ENCODE results near the gene RHOB. TPM values are rescaled to one million over a fixed set of nuclear protein-coding genes. Genes with fewer than 3 reads are reported as not detected.
A peak's percentile ranks its signal among the peaks of the same experiment; 100 is the strongest.
"Not testable (repeated sequence)": the region's sequence is repeated elsewhere in the genome, so short reads cannot be mapped to it uniquely, and the experiment has no call there.

Gene RHOB
- polyA plus RNA-seq, 1 of the 3 experiments (the other 2 are of a cell fraction), result 50.3 TPM

DNA sequence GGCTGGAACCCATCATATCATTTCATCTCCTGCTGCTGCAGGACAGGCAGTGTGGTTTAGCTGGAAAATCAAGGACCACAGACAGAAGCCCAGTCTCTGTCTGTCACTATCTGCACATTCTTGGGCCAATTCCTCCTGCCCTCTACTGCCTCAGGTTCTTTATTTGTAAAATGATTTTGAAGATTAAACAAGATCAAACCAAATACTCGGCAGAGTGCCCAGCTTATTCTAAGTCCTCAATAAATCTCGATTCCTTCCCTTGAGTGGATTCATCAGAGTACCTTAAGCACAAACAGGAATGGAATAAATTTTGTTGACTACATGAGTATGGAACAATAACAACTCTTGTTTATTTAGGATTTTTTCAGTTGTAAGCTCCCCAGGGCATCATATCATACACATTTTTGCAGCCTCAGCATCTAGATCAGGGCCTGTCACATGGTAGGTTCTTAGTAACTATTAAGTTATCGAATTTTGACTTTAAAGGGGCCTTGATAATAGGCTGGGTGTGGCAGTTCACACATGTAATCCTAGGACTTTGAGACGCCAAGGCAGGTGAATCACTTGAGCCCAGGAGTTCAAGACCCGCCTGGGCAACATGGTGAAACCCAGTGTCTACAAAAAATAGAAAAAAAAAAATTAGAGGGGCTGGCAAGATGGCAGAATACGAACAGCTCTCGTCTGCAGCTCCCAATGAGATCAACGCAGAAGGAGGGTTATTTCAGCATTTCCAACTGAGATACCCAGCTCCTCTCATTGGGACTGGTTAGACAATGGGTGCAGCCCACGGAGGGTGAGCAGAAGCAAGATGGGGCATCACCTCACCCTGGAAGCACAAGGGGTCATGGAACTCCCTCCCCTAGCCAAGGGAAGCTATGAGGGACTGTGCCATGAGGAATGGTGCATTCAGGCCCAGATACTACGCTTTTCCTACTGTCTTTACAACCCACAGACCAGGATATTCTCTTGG, 11.1 kb downstream of the RHOB start:
- no peaks in the 10 kb centered on the region for H3K9me2 ChIP-seq
- ChIA-PET CTCF (interaction anchor here (1.0 to 3.2 kb wide), 10 partner anchors 13 to 204 kb away, joined by 3 to 13 read pairs (median 4); no protein-coding TSS in a partner anchor), POLR2A (interaction anchor here (0.5 to 4.1 kb wide), 2 partner anchors 11 to 737 kb away, joined by 3 to 22 read pairs; partner anchors contain the start of gene RHOB)
- no peaks in the 10 kb centered on the region for H3K27me3 ChIP-seq (ENCODE audit: insufficient read depth)
- H3F3A ChIP-seq (replicated peaks; ENCODE audit: insufficient read depth), result no peaks in the 10 kb centered on the region
- no peak overlapping the region for H3K4me2 ChIP-seq
- no peak for DNase-seq
- H2AFZ ChIP-seq (ENCODE audit: low read depth), result no peak overlapping the region
- H3K4me1 ChIP-seq (ENCODE audit: control insufficient read depth in 1 of 2, insufficient read depth in 2 of 2, low read depth in 1 of 2, low read length in 1 of 2), result no peaks in the 10 kb centered on the region; a peak in 1 of 4 replicates
- H3K36me3 ChIP-seq (replicated peaks in 1 of 2; ENCODE audit: control insufficient read depth in 1 of 2, insufficient read depth in 2 of 2, low read length in 1 of 2), result no peaks in the 10 kb centered on the region
- TF ChIP-seq SIN3A (IDR thresholded peaks at IDR 0.05; ENCODE audit: borderline replicate concordance, low read depth, low read length) (no peak), GATA2 (CRISPR knock-in tag; IDR thresholded peaks at IDR 0.05) (peak; percentile 28)
- H3K9me3 ChIP-seq, result no peaks in the 10 kb centered on the region; the same call in 1 of the 2 replicates
- no peaks in the 10 kb centered on the region for H3K79me2 ChIP-seq (ENCODE audit: insufficient read depth)
- H4K20me1 ChIP-seq (ENCODE audit: insufficient read depth), result no peaks in the 10 kb centered on the region
- WGBS (ENCODE audit: low lambda C conversion rate), result 71% methylated on average over 10 of the region's 10 CpGs
- H3K27ac ChIP-seq (ENCODE audit: low read depth in 2 of 2, low read length in 1 of 2), result no peak overlapping the region
- no peak overlapping the region for H3K4me3 ChIP-seq (ENCODE audit: low read depth in 2 of 2, low read length in 1 of 2)
- no peak overlapping the region for H3K9ac ChIP-seq

DNA sequence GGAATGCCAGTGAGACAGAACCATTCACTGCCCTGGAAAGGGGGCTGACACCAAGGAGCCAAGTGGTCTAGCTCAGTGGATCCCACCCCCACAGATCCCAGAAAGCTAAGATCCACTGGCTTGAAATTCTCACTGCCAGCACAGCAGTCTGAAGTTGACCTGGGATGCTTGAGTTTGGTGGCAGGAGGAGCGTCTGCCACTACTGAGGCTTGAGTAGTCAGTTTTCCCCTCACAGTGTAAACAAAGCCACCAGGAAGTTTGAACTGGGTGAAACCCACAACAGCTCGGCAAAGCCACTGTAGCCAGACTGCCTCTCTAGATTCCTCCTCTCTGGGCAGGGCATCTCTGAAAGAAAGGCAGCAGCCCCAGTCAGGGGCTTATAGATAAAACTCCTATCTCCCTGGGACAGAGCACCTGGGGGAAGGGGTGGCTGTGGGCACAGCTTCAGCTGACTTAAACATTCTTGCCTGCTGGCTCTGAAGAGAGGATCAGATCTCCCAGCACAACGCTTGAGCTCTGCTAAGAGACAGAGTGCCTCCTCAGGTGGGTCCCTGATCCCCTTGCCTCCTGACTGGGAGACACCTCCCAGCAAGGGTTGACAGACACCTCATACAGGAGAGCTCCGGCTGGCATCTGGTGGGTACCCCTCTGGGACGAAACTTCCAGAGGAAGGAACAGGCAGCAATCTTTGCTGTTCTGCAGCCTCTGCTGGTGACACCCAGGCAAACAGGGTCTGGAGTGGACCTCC, 12.0 kb downstream of the RHOB start:
- WGBS (ENCODE audit: low lambda C conversion rate), result 76% methylated on average over 5 of the region's 5 CpGs
- ChIA-PET CTCF (interaction anchor here (1.1 to 1.4 kb wide), 3 partner anchors 45 to 177 kb away, joined by 3 to 4 read pairs (median 3); no protein-coding TSS in a partner anchor), POLR2A (interaction anchor here (4.1 kb wide), 1 partner anchor 12 kb away, joined by 22 read pairs; the partner anchor contains the start of gene RHOB)
- H3K4me1 ChIP-seq (ENCODE audit: control insufficient read depth in 1 of 2, insufficient read depth in 2 of 2, low read depth in 1 of 2, low read length in 1 of 2); H3K27ac ChIP-seq (ENCODE audit: low read depth in 2 of 2, low read length in 1 of 2); DNase-seq; H2AFZ ChIP-seq (ENCODE audit: low read depth); H3K9me2 ChIP-seq; H3K79me2 ChIP-seq (ENCODE audit: insufficient read depth); H3K9me3 ChIP-seq; H3K9ac ChIP-seq; H3K4me2 ChIP-seq; H3K4me3 ChIP-seq (ENCODE audit: low read depth in 2 of 2, low read length in 1 of 2); H3K27me3 ChIP-seq (ENCODE audit: insufficient read depth); H3K36me3 ChIP-seq (replicated peaks in 1 of 2; ENCODE audit: control insufficient read depth in 1 of 2, insufficient read depth in 2 of 2, low read length in 1 of 2); H3F3A ChIP-seq (replicated peaks; ENCODE audit: insufficient read depth); H4K20me1 ChIP-seq (ENCODE audit: insufficient read depth): not testable (repeated sequence)

DNA sequence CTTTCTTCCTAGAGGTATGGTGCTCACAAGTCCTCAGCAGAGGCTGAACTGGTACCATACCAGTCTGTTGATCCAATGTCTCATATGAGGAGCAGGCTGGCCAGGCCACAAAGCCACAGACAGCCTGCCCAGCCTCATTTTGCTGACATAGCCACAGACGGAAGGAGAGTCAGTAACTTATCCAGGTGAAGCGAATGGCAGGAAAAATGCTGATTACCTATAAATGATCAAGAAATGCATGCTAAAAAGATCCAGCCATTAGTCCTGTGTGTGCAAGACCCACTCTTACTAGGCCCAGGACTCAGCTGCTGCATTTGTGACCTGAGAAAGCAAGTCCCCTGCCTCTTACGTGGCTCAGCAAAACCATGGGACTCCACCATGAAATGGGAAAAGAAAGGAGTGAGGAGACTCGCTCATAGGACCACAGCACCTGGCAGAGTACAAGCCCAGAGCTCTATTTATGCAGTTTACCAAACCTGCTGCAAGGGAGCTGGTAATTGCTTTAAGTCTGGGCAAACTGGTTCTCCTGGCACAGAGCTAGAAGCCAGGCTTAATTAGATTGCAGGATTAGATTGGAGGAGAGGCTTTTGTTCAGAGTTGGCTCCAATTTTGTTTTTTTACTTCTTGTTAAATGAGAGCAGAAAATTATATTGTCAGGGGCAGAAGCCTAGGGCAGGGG, 19.0 kb downstream of the RHOB start:
- peaks cover 0 to 24% of the 10 kb centered on the region in 2 experiments; a peak in 2 of 4 replicates for H3K4me1 ChIP-seq (ENCODE audit: control insufficient read depth in 1 of 2, insufficient read depth in 2 of 2, low read depth in 1 of 2, low read length in 1 of 2)
- POLR2A ChIA-PET, result interaction anchor here (0.6 to 4.8 kb wide), 3 partner anchors 16 to 21 kb away, joined by 3 to 33 read pairs (median 3); partner anchors contain the start of gene RHOB
- H3K36me3 ChIP-seq (replicated peaks in 1 of 2; ENCODE audit: control insufficient read depth in 1 of 2, insufficient read depth in 2 of 2, low read length in 1 of 2), result no peaks in the 10 kb centered on the region
- no peaks in the 10 kb centered on the region for H3K9me2 ChIP-seq
- H3K4me3 ChIP-seq (ENCODE audit: low read depth in 2 of 2, low read length in 1 of 2), result no peak overlapping the region
- H3F3A ChIP-seq (replicated peaks; ENCODE audit: insufficient read depth), result no peaks in the 10 kb centered on the region
- CTCF ChIA-PET, result interaction anchor here (0.6 to 2.0 kb wide), 11 partner anchors 11 to 447 kb away, joined by 3 to 7 read pairs (median 3); partner anchors contain the start of gene RHOB
- H3K27me3 ChIP-seq (ENCODE audit: insufficient read depth), result no peaks in the 10 kb centered on the region
- peak overlapping the region in 1 of 2 experiments; percentile 85; a peak in 3 of 4 replicates for H3K27ac ChIP-seq (ENCODE audit: low read depth in 2 of 2, low read length in 1 of 2)
- no peaks in the 10 kb centered on the region; the same call in 1 of the 2 replicates for H3K9me3 ChIP-seq
- WGBS (ENCODE audit: low lambda C conversion rate), result 70% methylated on average over 4 of the region's 4 CpGs
- no peaks in the 10 kb centered on the region for H4K20me1 ChIP-seq (ENCODE audit: insufficient read depth)
- no peaks in the 10 kb centered on the region for H3K79me2 ChIP-seq (ENCODE audit: insufficient read depth)
- no peak overlapping the region for H3K9ac ChIP-seq
- H3K4me2 ChIP-seq, result no peak overlapping the region
- H2AFZ ChIP-seq (ENCODE audit: low read depth), result no peak overlapping the region
- DNase-seq, result peak; percentile 67
- TF ChIP-seq, protein P1, sequence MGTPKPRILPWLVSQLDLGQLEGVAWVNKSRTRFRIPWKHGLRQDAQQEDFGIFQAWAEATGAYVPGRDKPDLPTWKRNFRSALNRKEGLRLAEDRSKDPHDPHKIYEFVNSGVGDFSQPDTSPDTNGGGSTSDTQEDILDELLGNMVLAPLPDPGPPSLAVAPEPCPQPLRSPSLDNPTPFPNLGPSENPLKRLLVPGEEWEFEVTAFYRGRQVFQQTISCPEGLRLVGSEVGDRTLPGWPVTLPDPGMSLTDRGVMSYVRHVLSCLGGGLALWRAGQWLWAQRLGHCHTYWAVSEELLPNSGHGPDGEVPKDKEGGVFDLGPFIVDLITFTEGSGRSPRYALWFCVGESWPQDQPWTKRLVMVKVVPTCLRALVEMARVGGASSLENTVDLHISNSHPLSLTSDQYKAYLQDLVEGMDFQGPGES (IDR thresholded peaks at IDR 0.05; ENCODE audit: low read depth, low read length), result no peak
- TF ChIP-seq POLR2AphosphoS5 (IDR thresholded peaks at IDR 0.05; ENCODE audit: low read depth, low read length), result no peak
- TF ChIP-seq, protein P2, sequence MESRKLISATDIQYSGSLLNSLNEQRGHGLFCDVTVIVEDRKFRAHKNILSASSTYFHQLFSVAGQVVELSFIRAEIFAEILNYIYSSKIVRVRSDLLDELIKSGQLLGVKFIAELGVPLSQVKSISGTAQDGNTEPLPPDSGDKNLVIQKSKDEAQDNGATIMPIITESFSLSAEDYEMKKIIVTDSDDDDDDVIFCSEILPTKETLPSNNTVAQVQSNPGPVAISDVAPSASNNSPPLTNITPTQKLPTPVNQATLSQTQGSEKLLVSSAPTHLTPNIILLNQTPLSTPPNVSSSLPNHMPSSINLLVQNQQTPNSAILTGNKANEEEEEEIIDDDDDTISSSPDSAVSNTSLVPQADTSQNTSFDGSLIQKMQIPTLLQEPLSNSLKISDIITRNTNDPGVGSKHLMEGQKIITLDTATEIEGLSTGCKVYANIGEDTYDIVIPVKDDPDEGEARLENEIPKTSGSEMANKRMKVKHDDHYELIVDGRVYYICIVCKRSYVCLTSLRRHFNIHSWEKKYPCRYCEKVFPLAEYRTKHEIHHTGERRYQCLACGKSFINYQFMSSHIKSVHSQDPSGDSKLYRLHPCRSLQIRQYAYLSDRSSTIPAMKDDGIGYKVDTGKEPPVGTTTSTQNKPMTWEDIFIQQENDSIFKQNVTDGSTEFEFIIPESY (IDR thresholded peaks at IDR 0.05; ENCODE audit: borderline replicate concordance, low read depth), result no peak
- TF ChIP-seq TEAD4 (IDR thresholded peaks at IDR 0.05; ENCODE audit: borderline replicate concordance, insufficient read depth), result no peak
- peak; percentile 53 for TF ChIP-seq CHD2 (IDR thresholded peaks at IDR 0.05; ENCODE audit: low read length, partially characterized antibody)
- TF ChIP-seq MXI1 (IDR thresholded peaks at IDR 0.05; ENCODE audit: low read depth, low read length), result 0 out of 2 replicates have a peak, but pooled peaks have one; percentile 25
- TF ChIP-seq, protein P3, sequence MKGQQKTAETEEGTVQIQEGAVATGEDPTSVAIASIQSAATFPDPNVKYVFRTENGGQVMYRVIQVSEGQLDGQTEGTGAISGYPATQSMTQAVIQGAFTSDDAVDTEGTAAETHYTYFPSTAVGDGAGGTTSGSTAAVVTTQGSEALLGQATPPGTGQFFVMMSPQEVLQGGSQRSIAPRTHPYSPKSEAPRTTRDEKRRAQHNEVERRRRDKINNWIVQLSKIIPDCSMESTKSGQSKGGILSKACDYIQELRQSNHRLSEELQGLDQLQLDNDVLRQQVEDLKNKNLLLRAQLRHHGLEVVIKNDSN (IDR thresholded peaks at IDR 0.05; ENCODE audit: borderline replicate concordance, low read depth), result no peak
- TF ChIP-seq, protein P4, sequence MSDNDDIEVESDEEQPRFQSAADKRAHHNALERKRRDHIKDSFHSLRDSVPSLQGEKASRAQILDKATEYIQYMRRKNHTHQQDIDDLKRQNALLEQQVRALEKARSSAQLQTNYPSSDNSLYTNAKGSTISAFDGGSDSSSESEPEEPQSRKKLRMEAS (IDR thresholded peaks at IDR 0.05; ENCODE audit: low read depth), result no peak
- TF ChIP-seq MEF2A (IDR thresholded peaks at IDR 0.05; ENCODE audit: borderline replicate concordance, low read depth), result no peak

All from SK-N-SH (cell line).